Endothelial cell (in vitro differentiated cells): Measurements from ENCODE around the gene MIP. TPM values are rescaled to one million over a fixed set of nuclear protein-coding genes. Genes with fewer than 3 reads are reported as not detected.
"Not testable (repeated sequence)": the region's sequence is repeated elsewhere in the genome, so short reads cannot be mapped to it uniquely, and the experiment has no call there.

ENCODE experiments used
- DNase-seq: peaks from one replicate; pipeline ENCODE4 v3.0.0; 2021; ENCODE audit warnings: low spot score
- H3K27ac Mint-ChIP-seq: one replicate; pipeline ENCODE4 v1.8.0; 2021; ENCODE audit warnings: mixed read lengths, inconsistent platforms; ENCODE audit not compliant: unreplicated experiment
- H3K27me3 Mint-ChIP-seq: one replicate; pipeline ENCODE4 v1.8.0; 2021; ENCODE audit warnings: mild to moderate bottlenecking, moderate library complexity, mixed read lengths, inconsistent platforms; ENCODE audit not compliant: unreplicated experiment
- H3K36me3 Mint-ChIP-seq: one replicate; pipeline ENCODE4 v1.8.0; 2021; ENCODE audit warnings: mild to moderate bottlenecking, low read depth, mixed read lengths, inconsistent platforms; ENCODE audit not compliant: unreplicated experiment
- H3K4me1 Mint-ChIP-seq: one replicate; pipeline ENCODE4 v1.8.0; 2021; ENCODE audit warnings: mild to moderate bottlenecking, mixed read lengths, inconsistent platforms; ENCODE audit not compliant: unreplicated experiment
- H3K4me3 Mint-ChIP-seq: one replicate; pipeline ENCODE4 v1.8.0; 2021; ENCODE audit warnings: mild to moderate bottlenecking, mixed read lengths, inconsistent platforms; ENCODE audit not compliant: unreplicated experiment
- H3K9me3 Mint-ChIP-seq: one replicate; pipeline ENCODE4 v1.8.0; 2021; ENCODE audit warnings: mixed read lengths, inconsistent platforms; ENCODE audit not compliant: unreplicated experiment
- CTCF ChIP-seq: fragments of 200-600 bp; sonication (generic); IDR thresholded peaks from one replicate; pipeline ENCODE4 v1.5.0; 2021; ENCODE audit warnings: antibody characterized with exemption; ENCODE audit not compliant: unreplicated experiment
- total RNA-seq: library from RNA; stranded (reverse); fragmentation: NEBNext Ultra II Directional; extraction: Animal tissue kit (Norgen Biotek cat#: 25700); gene quantifications from one replicate; pipeline ENCODE4 v1.2.1, GENCODE V29; 2021; ENCODE audit not compliant: unreplicated experiment

The MIP gene
- total RNA-seq, 1 donor from 2014 or later, result 0.10 TPM

GRCh38 chr12:56448860-56449621, 5.4 kb downstream of the MIP start, which contains the start of gene TIMELESS:
Gene TIMELESS, minus strand, starts transcription at chr12:56449426. Its CDS starts 15,256 bp downstream, at chr12:56434170.
- TF ChIP-seq CTCF, result no peak
- no peaks in the 10 kb centered on the region for H3K9me3 Mint-ChIP-seq
- peak within 1 kb of the TSS; percentile 98 for H3K27ac Mint-ChIP-seq
- DNase-seq, result peak; percentile 83
- peak within 1 kb of the TSS; percentile 92 for H3K4me3 Mint-ChIP-seq
- peaks cover 35% of the 10 kb centered on the region for H3K4me1 Mint-ChIP-seq
- peaks cover 10% of the 10 kb centered on the region for H3K36me3 Mint-ChIP-seq
- H3K27me3 Mint-ChIP-seq, result peaks cover 8% of the 10 kb centered on the region

- Mint-ChIP-seq H3K36me3 (peaks cover 24% of the 10 kb centered on the region), H3K4me3 (peak overlapping the region; percentile 16), H3K4me1 (peaks cover 21% of the 10 kb centered on the region)
- not testable (repeated sequence) for H3K27ac Mint-ChIP-seq, DNase-seq, H3K27me3 Mint-ChIP-seq, H3K9me3 Mint-ChIP-seq
Observed at GRCh38 chr12:56443208-56443607, 11.2 kb downstream of the MIP start.

GRCh38 chr12:56437430-56438176, 16.9 kb downstream of the MIP start:
- Mint-ChIP-seq H3K27ac (no peak overlapping the region), H3K36me3 (peaks cover 13% of the 10 kb centered on the region), H3K9me3 (no peaks in the 10 kb centered on the region), H3K27me3 (no peaks in the 10 kb centered on the region), H3K4me3 (no peak overlapping the region), H3K4me1 (peaks cover 3% of the 10 kb centered on the region)
- DNase-seq, result no peak
- TF ChIP-seq CTCF, result no peak

- Mint-ChIP-seq H3K27me3 (no peaks in the 10 kb centered on the region), H3K27ac (no peak overlapping the region), H3K9me3 (no peaks in the 10 kb centered on the region)
Observed at GRCh38 chr12:56434828-56435227, 19.6 kb downstream of the MIP start.

GRCh38 chr12:56431850-56432249, 22.6 kb downstream of the MIP start:
- Mint-ChIP-seq H3K36me3 (peaks cover 27% of the 10 kb centered on the region), H3K9me3 (no peaks in the 10 kb centered on the region), H3K4me1 (no peaks in the 10 kb centered on the region), H3K4me3 (no peak overlapping the region), H3K27me3 (no peaks in the 10 kb centered on the region), H3K27ac (no peak overlapping the region)
- no peak for DNase-seq
- TF ChIP-seq CTCF, result no peak

More at GRCh38 chr12:56434828-56435227, 19.6 kb downstream of the MIP start:
- H3K4me3 Mint-ChIP-seq, result no peak overlapping the region
- TF ChIP-seq CTCF, result no peak
- DNase-seq, result no peak
- no peaks in the 10 kb centered on the region for H3K4me1 Mint-ChIP-seq
- H3K36me3 Mint-ChIP-seq, result peaks cover 14% of the 10 kb centered on the region
